Camera-type eye (tissue), 1 donor: ENCODE results near the gene BHLHE23. TPM values are rescaled to one million over a fixed set of nuclear protein-coding genes. Genes with fewer than 3 reads are reported as not detected.

ENCODE experiments used
- total RNA-seq: library from RNA; depleted of rRNA; stranded (reverse); fragments of >200 nt; gene quantifications from one replicate; pipeline ENCODE4 v1.2.3, GENCODE V29; 2014

Gene BHLHE23
- total RNA-seq: 4.7 TPM

GRCh38 chr20:63006540-63007359 lies at the start of gene BHLHE23:
Gene BHLHE23, minus strand, starts transcription at chr20:63006964. Its CDS starts 190 bp downstream, at chr20:63006774.

Other genes starting within 250 kb of the BHLHE23 start
- gene MRGBP, start 210.5 kb downstream of the BHLHE23 start, total RNA-seq: 18.0 TPM
- gene OGFR, start 202.1 kb downstream of the BHLHE23 start, total RNA-seq: 33.9 TPM
- gene COL9A3, start 189.9 kb downstream of the BHLHE23 start, total RNA-seq: 134 TPM
- 14.0 TPM for gene TCFL5, start 145.1 kb downstream of the BHLHE23 start, total RNA-seq
- gene DIDO1, start 80.5 kb downstream of the BHLHE23 start, total RNA-seq: 78.8 TPM
- 40.5 TPM for gene GID8, start 68.8 kb downstream of the BHLHE23 start, total RNA-seq
- gene SLC17A9, start 54.3 kb downstream of the BHLHE23 start, total RNA-seq: 4.6 TPM
- gene YTHDF1, start 209.2 kb upstream of the BHLHE23 start, total RNA-seq: 37.3 TPM
- gene BIRC7, start 228.9 kb upstream of the BHLHE23 start, total RNA-seq: 33.8 TPM
- 24.6 TPM for gene NKAIN4, start 247.5 kb upstream of the BHLHE23 start, total RNA-seq